GM21825 (cell line): ENCODE results near the gene RASA3.

ENCODE experiments used
- ATAC-seq: cut with Tn5 transposase; IDR thresholded peaks from one replicate; pipeline ENCODE4 v1.9.1; 2021; ENCODE audit warnings: mild to moderate bottlenecking, moderate library complexity; ENCODE audit not compliant: unreplicated experiment

RASA3 gene

GRCh38 chr13:113930671-113931637, 201.5 kb downstream of the RASA3 start:
- ATAC-seq, result no peak

GRCh38 chr13:113929628-113930615, 202.5 kb downstream of the RASA3 start:
- ATAC-seq, result no peak

- ATAC-seq, result no peak
Observed at GRCh38 chr13:113928685-113929627, 203.5 kb downstream of the RASA3 start.
